Duodenal mucosa (tissue), 2 donors: ENCODE results near the gene PRRG3.
"Not testable (repeated sequence)": the region's sequence is repeated elsewhere in the genome, so short reads cannot be mapped to it uniquely, and the experiment has no call there.

Experiments
- H3K27ac ChIP-seq: one replicate; pipeline ENCODE4 v1.7.0; 2013; ENCODE audit warnings: low read depth, low read length
- H3K27me3 ChIP-seq, 2 donors: one replicate each; pipeline ENCODE4 v1.7.0; 2013; ENCODE audit warnings: low read length in 2 of 2, control low read depth in 1 of 2; ENCODE audit not compliant: insufficient read depth in 2 of 2, control insufficient read depth in 1 of 2
- H3K36me3 ChIP-seq, 2 donors: one replicate each; pipeline ENCODE4 v1.7.0; 2013; ENCODE audit warnings: low read length in 2 of 2, control low read depth in 1 of 2; ENCODE audit not compliant: insufficient read depth in 2 of 2, control insufficient read depth in 1 of 2
- H3K4me1 ChIP-seq, 2 donors: one replicate each; pipeline ENCODE4 v1.7.0; 2013; ENCODE audit warnings: low read length in 2 of 2, control low read depth in 1 of 2; ENCODE audit not compliant: insufficient read depth in 2 of 2, control insufficient read depth in 1 of 2
- H3K4me3 ChIP-seq, 2 donors: one replicate each; pipeline ENCODE4 v1.7.0; 2013; ENCODE audit warnings: low read length in 2 of 2, low read depth in 1 of 2
- H3K9ac ChIP-seq, 2 donors: one replicate each; pipeline ENCODE4 v1.7.0; 2013; ENCODE audit warnings: low read length in 2 of 2, low read depth in 1 of 2
- H3K9me3 ChIP-seq, 2 donors: one replicate each; pipeline ENCODE4 v1.7.0; 2013; ENCODE audit warnings: low read length in 2 of 2, control low read depth in 1 of 2; ENCODE audit not compliant: control insufficient read depth in 1 of 2

Gene PRRG3

GRCh38 chrX:151695583-151696340 is 504 bp downstream of the PRRG3 start:
- H3K27ac ChIP-seq = no peak overlapping the region
- H3K9me3 ChIP-seq = no peaks in the 10 kb centered on the region
- no peak overlapping the region for H3K9ac ChIP-seq
- no peak overlapping the region for H3K4me3 ChIP-seq
- H3K36me3 ChIP-seq = no peaks in the 10 kb centered on the region
- H3K27me3 ChIP-seq = no peaks in the 10 kb centered on the region
- H3K4me1 ChIP-seq = no peaks in the 10 kb centered on the region

- not testable (repeated sequence) for H3K4me1 ChIP-seq, H3K4me3 ChIP-seq, H3K9ac ChIP-seq, H3K27me3 ChIP-seq, H3K9me3 ChIP-seq, H3K27ac ChIP-seq, H3K36me3 ChIP-seq
Measured at GRCh38 chrX:151697082-151697481, 1.8 kb downstream of the PRRG3 start.

GRCh38 chrX:151697522-151697921 is 2.3 kb downstream of the PRRG3 start:
- no peaks in the 10 kb centered on the region for H3K27me3 ChIP-seq
- no peak overlapping the region for H3K4me3 ChIP-seq
- no peaks in the 10 kb centered on the region for H3K9me3 ChIP-seq
- no peak overlapping the region for H3K9ac ChIP-seq
- no peaks in the 10 kb centered on the region for H3K4me1 ChIP-seq
- H3K27ac ChIP-seq = no peak overlapping the region
- H3K36me3 ChIP-seq = no peaks in the 10 kb centered on the region

- no peaks in the 10 kb centered on the region for H3K9me3 ChIP-seq
- no peak overlapping the region for H3K9ac ChIP-seq
- no peak overlapping the region for H3K27ac ChIP-seq
- no peaks in the 10 kb centered on the region for H3K4me1 ChIP-seq
- H3K4me3 ChIP-seq = no peak overlapping the region
- H3K27me3 ChIP-seq = no peaks in the 10 kb centered on the region
- H3K36me3 ChIP-seq = no peaks in the 10 kb centered on the region
Measured at GRCh38 chrX:151698485-151698884, 3.2 kb downstream of the PRRG3 start.

GRCh38 chrX:151699746-151700145 is 4.5 kb downstream of the PRRG3 start:
- Histone ChIP-seq H3K4me3 (no peak overlapping the region), H3K9me3 (no peaks in the 10 kb centered on the region), H3K4me1 (no peaks in the 10 kb centered on the region), H3K27me3 (no peaks in the 10 kb centered on the region), H3K36me3 (no peaks in the 10 kb centered on the region), H3K27ac (no peak overlapping the region), H3K9ac (no peak overlapping the region)

GRCh38 chrX:151700581-151700980 is 5.3 kb downstream of the PRRG3 start:
- Histone ChIP-seq H3K9me3 (no peaks in the 10 kb centered on the region), H3K27ac (no peak overlapping the region), H3K9ac (no peak overlapping the region), H3K36me3 (no peaks in the 10 kb centered on the region), H3K4me3 (no peak overlapping the region), H3K4me1 (no peaks in the 10 kb centered on the region), H3K27me3 (no peaks in the 10 kb centered on the region)

GRCh38 chrX:151701071-151701470 is 5.8 kb downstream of the PRRG3 start:
- Histone ChIP-seq H3K27me3 (no peaks in the 10 kb centered on the region), H3K9ac (no peak overlapping the region), H3K36me3 (no peaks in the 10 kb centered on the region), H3K4me1 (no peaks in the 10 kb centered on the region), H3K9me3 (no peaks in the 10 kb centered on the region), H3K27ac (no peak overlapping the region), H3K4me3 (no peak overlapping the region)

- no peaks in the 10 kb centered on the region for H3K27me3 ChIP-seq
- no peaks in the 10 kb centered on the region for H3K4me1 ChIP-seq
- H3K9ac ChIP-seq = no peak overlapping the region
- no peaks in the 10 kb centered on the region for H3K36me3 ChIP-seq
- H3K4me3 ChIP-seq = no peak overlapping the region
- no peaks in the 10 kb centered on the region for H3K9me3 ChIP-seq
- no peak overlapping the region for H3K27ac ChIP-seq
Measured at GRCh38 chrX:151701531-151701930, 6.3 kb downstream of the PRRG3 start.

- Histone ChIP-seq H3K4me3 (no peak overlapping the region), H3K27me3 (no peaks in the 10 kb centered on the region), H3K9me3 (no peaks in the 10 kb centered on the region), H3K9ac (no peak overlapping the region), H3K4me1 (no peaks in the 10 kb centered on the region), H3K36me3 (no peaks in the 10 kb centered on the region), H3K27ac (no peak overlapping the region)
Measured at GRCh38 chrX:151702026-151702714, 6.9 kb downstream of the PRRG3 start.

GRCh38 chrX:151702741-151703340 is 7.6 kb downstream of the PRRG3 start:
- Histone ChIP-seq H3K4me3 (no peak overlapping the region), H3K4me1 (no peaks in the 10 kb centered on the region), H3K36me3 (no peaks in the 10 kb centered on the region), H3K9me3 (no peaks in the 10 kb centered on the region), H3K27me3 (no peaks in the 10 kb centered on the region), H3K27ac (no peak overlapping the region), H3K9ac (no peak overlapping the region)
